ENCODE measurements around the gene LYPD8.
"Not testable (repeated sequence)": the region's sequence is repeated elsewhere in the genome, so short reads cannot be mapped to it uniquely, and the experiment has no call there.

LYPD8 gene, protein sequence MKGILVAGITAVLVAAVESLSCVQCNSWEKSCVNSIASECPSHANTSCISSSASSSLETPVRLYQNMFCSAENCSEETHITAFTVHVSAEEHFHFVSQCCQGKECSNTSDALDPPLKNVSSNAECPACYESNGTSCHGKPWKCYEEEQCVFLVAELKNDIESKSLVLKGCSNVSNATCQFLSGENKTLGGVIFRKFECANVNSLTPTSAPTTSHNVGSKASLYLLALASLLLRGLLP

DNA sequence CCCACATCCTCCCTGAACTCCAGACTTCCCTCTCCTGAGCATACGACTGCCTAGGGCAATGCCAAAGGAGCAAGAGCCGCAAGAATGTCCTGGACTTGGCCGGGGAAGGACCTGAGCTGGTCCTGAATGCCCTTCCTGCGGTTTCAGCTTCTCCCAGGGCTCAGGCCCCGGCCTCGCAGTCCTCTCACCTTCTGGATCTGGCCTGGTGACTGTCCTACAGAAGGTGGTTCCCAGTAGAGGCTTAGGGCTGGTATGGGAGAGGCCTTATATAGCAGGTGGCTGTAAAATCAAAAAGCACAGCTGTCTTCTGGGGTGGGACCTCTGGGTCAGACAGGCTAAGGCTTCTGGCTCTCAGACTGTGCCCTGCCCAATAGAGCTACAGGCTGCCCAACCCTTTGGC is at the start of gene LYPD8:
Gene LYPD8, minus strand, starts transcription at position 243 of the 400 bp plus-strand sequence. CDS start 4,678 bp downstream, outside the sequence.
- TF ChIP-seq, protein P1, sequence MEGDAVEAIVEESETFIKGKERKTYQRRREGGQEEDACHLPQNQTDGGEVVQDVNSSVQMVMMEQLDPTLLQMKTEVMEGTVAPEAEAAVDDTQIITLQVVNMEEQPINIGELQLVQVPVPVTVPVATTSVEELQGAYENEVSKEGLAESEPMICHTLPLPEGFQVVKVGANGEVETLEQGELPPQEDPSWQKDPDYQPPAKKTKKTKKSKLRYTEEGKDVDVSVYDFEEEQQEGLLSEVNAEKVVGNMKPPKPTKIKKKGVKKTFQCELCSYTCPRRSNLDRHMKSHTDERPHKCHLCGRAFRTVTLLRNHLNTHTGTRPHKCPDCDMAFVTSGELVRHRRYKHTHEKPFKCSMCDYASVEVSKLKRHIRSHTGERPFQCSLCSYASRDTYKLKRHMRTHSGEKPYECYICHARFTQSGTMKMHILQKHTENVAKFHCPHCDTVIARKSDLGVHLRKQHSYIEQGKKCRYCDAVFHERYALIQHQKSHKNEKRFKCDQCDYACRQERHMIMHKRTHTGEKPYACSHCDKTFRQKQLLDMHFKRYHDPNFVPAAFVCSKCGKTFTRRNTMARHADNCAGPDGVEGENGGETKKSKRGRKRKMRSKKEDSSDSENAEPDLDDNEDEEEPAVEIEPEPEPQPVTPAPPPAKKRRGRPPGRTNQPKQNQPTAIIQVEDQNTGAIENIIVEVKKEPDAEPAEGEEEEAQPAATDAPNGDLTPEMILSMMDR (conservative IDR thresholded peaks at IDR 0.05): no peak
- no peak within 1 kb of the TSS for H3K27ac ChIP-seq

DNA sequence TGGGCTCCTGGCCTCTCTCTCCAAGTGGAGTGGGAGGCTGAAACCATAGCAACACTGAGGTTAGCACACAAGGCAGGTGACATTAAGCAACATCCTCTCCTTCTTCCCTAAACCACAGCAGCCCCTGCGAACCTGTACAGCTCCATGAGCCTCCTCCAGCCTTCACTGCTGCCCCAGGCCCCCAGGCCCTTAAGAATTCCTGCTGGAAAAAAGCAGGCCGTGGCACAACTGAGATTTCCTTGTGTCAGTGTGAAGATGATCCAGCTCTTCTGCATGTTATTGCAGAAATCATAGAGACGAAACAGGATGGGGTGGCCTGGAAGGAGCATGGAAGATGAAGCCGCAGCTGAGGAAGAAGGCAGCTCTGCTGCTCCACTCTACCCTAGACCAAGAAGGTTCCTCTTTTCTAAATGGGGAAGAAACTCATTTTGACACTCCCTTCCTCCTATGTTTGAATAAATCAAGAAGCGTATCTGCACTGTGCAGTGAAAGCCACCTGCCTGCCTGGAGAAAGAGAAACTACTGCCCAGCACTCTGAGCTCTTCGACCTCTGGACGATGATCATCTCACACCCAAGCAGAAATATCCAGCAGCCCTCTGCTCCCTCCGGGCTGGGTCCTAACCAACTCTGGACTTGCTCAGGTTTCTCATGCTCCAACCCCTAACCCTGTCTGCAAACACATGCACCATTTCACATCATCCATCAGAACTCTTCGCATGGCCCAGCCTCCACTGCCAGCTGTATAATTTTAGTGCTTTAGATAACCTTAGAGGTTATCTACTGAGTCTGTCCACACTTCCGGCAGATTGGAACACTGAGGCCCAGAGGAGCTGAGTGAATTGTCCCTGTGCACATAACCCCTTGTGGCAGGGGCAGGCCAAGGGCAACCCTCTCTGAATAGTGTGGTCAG is 49.5 kb upstream of the LYPD8 start:
- no peak overlapping the region for H3K27ac ChIP-seq
- TF ChIP-seq, protein P1 (conservative IDR thresholded peaks at IDR 0.05): no peak

DNA sequence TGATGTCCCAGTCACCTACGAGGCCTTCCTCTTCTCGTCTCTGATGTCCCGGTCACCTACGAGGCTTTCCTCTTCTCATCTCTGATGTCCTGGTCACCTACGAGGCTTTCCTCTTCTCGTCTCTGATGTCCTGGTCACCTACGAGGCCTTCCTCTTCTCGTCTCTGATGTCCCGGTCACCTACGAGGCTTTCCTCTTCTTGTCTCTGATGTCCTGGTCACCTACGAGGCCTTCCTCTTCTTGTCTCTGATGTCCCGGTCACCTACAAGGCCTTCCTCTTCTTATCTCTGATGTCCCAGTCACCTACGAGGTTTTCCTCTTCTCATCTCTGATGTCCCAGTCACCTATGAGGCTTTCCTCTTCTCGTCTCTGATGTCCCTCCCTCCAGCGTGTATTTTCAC is 47.9 kb upstream of the LYPD8 start:
- not testable (repeated sequence) for H3K27ac ChIP-seq

DNA sequence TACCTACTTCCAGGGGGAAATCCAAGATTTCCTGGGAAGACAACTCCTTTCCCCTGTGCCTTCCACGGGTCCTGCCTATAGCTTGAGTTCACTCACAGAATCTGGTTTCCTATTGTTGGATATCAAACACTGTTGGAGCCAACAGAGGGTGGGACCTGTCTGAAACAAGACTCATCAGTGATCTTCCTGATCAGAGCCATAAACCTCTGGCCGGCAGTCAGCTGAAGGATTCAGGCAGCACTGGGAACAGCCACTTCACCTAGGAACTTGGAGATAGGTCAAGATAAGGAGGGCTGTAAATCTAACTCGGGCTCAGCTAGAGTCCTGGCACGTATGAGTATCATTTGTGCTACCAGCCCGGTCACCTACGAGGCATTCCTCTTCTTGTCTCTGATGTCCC is 46.9 kb upstream of the LYPD8 start:
- H3K27ac ChIP-seq: no peak overlapping the region

DNA sequence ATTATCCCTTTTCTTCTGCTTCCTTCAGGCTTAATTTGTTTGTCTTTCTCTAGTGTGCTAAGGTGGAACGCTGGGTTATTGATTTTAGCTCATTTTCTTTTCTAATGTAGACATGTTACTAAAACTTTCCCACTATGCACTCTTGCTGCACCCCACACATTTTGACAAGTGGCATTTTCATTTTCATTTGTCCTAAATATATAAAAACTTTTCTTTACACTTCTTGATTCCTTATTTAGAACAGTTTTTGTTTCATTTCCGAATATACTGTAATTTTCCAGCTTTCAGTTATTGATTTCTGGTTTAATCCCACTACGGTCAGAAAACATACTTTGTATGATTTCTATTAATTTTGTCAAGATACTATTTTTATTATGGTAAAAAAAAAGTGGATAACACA is 44.9 kb upstream of the LYPD8 start:
- TF ChIP-seq, protein P1 (conservative IDR thresholded peaks at IDR 0.05): no peak
- no peak overlapping the region for H3K27ac ChIP-seq

More for the DNA sequence above, 46.9 kb upstream of the LYPD8 start:
- TF ChIP-seq, protein P1 (conservative IDR thresholded peaks at IDR 0.05): no peak

DNA sequence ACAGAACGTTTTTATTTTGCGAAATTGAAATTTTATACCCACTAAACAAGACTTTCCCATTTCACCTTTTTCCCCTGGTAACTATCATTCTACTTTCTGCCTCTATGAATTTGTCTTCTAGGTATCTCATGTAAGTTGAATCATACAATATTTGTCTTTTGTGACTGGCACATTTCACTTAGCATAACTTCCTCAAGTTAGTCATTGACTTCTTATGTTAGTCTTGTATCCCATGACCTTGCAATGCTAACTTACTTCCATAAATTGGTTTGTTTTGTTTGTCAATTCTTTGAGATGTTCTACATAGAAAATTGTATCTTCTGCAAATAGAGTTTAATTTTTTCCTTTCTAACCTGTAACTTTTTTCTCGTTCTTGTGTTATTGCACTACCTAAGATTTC is 43.2 kb upstream of the LYPD8 start:
- TF ChIP-seq, protein P1 (conservative IDR thresholded peaks at IDR 0.05): no peak
- H3K27ac ChIP-seq: no peak overlapping the region

DNA sequence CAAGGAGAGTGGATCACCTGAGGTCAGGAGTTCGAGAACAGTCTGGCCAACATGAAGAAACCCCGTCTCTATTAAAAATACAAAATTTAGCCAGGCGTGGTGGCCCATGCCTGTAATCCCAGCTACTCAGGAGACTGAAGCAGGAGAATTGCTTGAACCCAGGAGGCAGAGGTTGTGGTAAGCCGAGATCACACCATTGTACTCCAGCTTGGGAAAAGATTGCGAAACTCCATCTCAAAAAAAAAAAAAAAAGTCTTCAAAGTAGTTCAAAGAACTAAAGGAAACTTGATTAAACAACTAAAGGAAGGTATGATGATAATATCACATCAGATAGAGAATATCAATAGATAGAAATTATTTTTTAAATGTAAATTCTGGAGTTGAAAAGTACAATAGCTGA is 39.1 kb upstream of the LYPD8 start:
- H3K27ac ChIP-seq: not testable (repeated sequence)

DNA sequence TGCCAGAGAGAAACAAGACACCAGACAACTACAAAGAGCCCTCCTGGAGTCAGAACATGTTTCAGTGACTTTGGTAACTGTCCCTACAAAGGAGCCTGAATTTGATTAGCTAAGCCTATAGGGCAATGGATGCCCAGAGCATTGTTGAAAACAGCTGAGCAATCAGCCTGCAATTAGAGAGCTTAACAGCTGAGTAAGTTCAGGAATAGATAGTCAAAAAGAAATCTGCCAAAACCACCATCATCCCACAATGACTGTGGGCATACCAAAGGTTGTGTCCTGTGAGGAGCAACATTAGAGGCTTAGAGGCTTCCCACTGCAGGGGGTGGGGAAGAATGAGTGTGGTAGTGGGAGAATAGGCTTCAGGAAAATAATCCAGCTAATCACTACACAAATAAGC is 38.0 kb upstream of the LYPD8 start:
- TF ChIP-seq, protein P1 (conservative IDR thresholded peaks at IDR 0.05): no peak
- no peak overlapping the region for H3K27ac ChIP-seq

Measured in VCaP (cell line).